ENCODE measurements around the gene CLK1.

GRCh38 chr2:200873560-200873959 lies 9.1 kb upstream of the CLK1 start:
- TF ChIP-seq POU6F1 (CRISPR knock-in tag; IDR thresholded peaks at IDR 0.05; ENCODE audit: borderline replicate concordance, low read depth) (no peak), PPARA (CRISPR knock-in tag; IDR thresholded peaks at IDR 0.05; ENCODE audit: borderline replicate concordance) (no peak), CSDC2 (CRISPR knock-in tag; IDR thresholded peaks at IDR 0.05) (no peak)

Measured in SK-N-SH treated with all-trans-retinoic acid at 6 μM for 48 hours (cell line).